Thyroid gland (tissue), 4 donors: ENCODE data around the gene ALDH2. TPM values are rescaled to one million over a fixed set of nuclear protein-coding genes. Genes with fewer than 3 reads are reported as not detected.
"Not testable (repeated sequence)": the region's sequence is repeated elsewhere in the genome, so short reads cannot be mapped to it uniquely, and the experiment has no call there.

Experiments used
- DNase-seq, 2 donors: peaks; one replicate each; pipeline ENCODE4 v3.0.0-alpha.2; 2019
- H3K27ac ChIP-seq, 3 donors: fragments of 200-600 bp; sonication (generic); 1 replicate in 2 of 3; 2 replicates in 1 of 3; pipeline ENCODE4 v1.5.1; 2016 to 2019; ENCODE audit warnings: mild to moderate bottlenecking in 1 of 3, moderate library complexity in 1 of 3
- H3K27me3 ChIP-seq: fragments of 200-600 bp; sonication (generic); one replicate; pipeline ENCODE4 v1.5.1; 2019
- H3K36me3 ChIP-seq, 2 donors: fragments of 200-600 bp; sonication (generic); one replicate each; pipeline ENCODE4 v1.5.1; 2016 to 2019
- H3K4me1 ChIP-seq, 2 donors: fragments of 200-600 bp; sonication (generic); one replicate each; pipeline ENCODE4 v1.5.1; 2017 to 2019
- H3K4me3 ChIP-seq, 3 donors: fragments of 200-600 bp; sonication (generic); replicated peaks in 1 of 3; 1 replicate in 2 of 3; 2 replicates in 1 of 3; pipeline ENCODE4 v1.5.1; 2016; ENCODE audit warnings: mild to moderate bottlenecking in 1 of 3
- H3K9me3 ChIP-seq: fragments of 200-600 bp; sonication (generic); one replicate; pipeline ENCODE4 v1.5.1; 2017
- POLR2A ChIP-seq, 2 donors: fragments of 450-650 bp; IDR thresholded peaks; one replicate each; pipeline ENCODE4 v1.6.1; 2017; ENCODE audit warnings: antibody characterized with exemption in 2 of 2, mild to moderate bottlenecking in 2 of 2, moderate library complexity in 1 of 2
- WGBS, 2 donors: methylation state at CpG; one replicate each; pipeline ENCODE4 v1.1.5; 2017; 5-methylcytosine and 5-hydroxymethylcytosine counted together
- intact Hi-C: fragments of 100-400 bp; cut with DNase I; formaldehyde crosslinking; loops from one replicate; pipeline ENCODE4 v1.15.1; 2023
- total RNA-seq, 4 donors: library from RNA; depleted of rRNA; stranded (reverse); fragments of >200 nt; gene quantifications; one replicate each; pipeline ENCODE4 v1.2.3, GENCODE V29; 2016
- TF ChIP-seq, protein P1 (sequence below), 6 experiments: fragments of 200-600 bp in 3 of 6; fragments of 450-650 bp in 3 of 6; sonication (generic) in 3 of 6; IDR thresholded peaks; one replicate each; pipeline ENCODE4 v1.5.1; 2016 to 2019; ENCODE audit warnings: antibody characterized with exemption in 6 of 6, mild to moderate bottlenecking in 2 of 6, inconsistent platforms in 1 of 6, moderate library complexity in 1 of 6

Gene ALDH2
- total RNA-seq, 4 donors from 2014 or later = 90.7 to 112 (median 97.8) TPM

DNA sequence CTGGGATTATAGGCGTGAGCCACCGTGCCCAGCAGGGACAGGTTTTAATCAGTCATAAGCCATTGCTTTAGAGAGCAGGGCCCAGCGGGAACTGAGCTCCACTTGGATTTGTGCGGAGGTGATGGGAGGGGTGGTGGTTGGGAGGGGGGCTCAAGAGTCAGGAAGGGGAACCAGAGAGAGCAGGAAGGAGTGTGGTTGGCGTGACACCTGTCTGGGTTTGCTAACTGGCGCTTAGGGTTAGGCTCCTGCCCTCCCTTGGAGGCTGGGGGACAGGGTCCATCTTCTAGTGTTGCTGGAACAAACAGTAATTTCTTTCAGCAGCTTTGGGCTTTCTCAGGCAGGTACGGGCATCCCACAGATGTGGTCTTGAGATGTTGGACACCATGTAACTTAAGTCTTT lies 7.5 kb upstream of the ALDH2 start:
- WGBS, 2 donors = 92 to 93% methylated on average over 7 of the region's 7 CpGs
- Histone ChIP-seq H3K27me3 (no peaks in the 10 kb centered on the region), H3K4me1 (peaks cover 15 to 19% of the 10 kb centered on the region in 2 donors), H3K4me3 (no peak overlapping the region), H3K36me3 (no peaks in the 10 kb centered on the region), H3K27ac (no peak overlapping the region), H3K9me3 (no peaks in the 10 kb centered on the region)
- no peak for DNase-seq
- TF ChIP-seq POLR2A (IDR thresholded peaks at IDR 0.05) = no peak
- TF ChIP-seq, protein P1, sequence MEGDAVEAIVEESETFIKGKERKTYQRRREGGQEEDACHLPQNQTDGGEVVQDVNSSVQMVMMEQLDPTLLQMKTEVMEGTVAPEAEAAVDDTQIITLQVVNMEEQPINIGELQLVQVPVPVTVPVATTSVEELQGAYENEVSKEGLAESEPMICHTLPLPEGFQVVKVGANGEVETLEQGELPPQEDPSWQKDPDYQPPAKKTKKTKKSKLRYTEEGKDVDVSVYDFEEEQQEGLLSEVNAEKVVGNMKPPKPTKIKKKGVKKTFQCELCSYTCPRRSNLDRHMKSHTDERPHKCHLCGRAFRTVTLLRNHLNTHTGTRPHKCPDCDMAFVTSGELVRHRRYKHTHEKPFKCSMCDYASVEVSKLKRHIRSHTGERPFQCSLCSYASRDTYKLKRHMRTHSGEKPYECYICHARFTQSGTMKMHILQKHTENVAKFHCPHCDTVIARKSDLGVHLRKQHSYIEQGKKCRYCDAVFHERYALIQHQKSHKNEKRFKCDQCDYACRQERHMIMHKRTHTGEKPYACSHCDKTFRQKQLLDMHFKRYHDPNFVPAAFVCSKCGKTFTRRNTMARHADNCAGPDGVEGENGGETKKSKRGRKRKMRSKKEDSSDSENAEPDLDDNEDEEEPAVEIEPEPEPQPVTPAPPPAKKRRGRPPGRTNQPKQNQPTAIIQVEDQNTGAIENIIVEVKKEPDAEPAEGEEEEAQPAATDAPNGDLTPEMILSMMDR (IDR thresholded peaks at IDR 0.05) = no peak
- intact Hi-C loops = no loop called here

DNA sequence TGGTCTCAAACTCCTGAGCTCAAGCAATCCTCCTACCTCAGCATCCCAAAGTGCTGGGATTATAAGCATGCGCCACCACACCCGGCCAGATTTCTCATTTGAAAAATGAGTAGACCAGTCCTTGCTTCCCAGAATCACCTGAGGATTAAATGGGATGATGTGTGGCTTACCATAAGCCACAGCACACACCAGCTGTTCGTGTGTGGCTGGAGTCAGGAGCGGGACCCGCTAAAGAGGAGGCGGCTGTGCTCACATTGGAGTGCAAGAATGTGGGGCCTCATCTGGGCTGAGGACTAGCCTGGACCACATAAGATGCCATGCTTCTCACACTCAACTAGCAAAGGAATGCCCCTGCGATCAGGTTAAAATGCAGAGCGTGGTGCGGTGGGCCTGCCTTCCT lies 6.7 kb upstream of the ALDH2 start:
- DNase-seq = no peak
- intact Hi-C loops = no loop called here
- TF ChIP-seq POLR2A (IDR thresholded peaks at IDR 0.05) = no peak
- TF ChIP-seq, protein P1 (IDR thresholded peaks at IDR 0.05) = no peak
- Histone ChIP-seq H3K27ac (no peak overlapping the region), H3K4me3 (no peak overlapping the region), H3K9me3 (no peaks in the 10 kb centered on the region), H3K27me3 (no peaks in the 10 kb centered on the region), H3K36me3 (no peaks in the 10 kb centered on the region), H3K4me1 (peaks cover 15 to 19% of the 10 kb centered on the region in 2 donors)
- WGBS, 2 donors = 81 to 97% methylated on average over 8 to 9 of the region's 9 CpGs

DNA sequence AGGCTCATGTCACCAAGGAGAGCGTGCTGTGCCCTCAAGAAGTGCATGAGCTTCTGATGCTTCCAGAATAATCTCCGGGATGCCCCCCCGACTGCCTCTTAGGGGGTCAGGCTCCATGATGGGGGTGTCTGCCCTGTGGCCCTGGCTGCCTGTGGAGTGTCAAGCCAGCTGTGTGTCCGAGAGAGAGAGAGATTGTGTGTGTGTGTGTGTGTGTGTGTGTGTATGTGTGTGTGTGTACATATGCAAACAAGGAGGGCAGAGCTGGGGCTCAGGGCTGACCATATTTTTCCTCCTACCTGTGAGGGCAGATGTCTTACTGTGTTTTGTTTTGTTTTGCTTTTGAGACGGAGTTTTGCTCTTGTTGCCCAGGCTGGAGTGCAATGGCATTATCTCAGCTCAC lies 5.6 kb upstream of the ALDH2 start:
- no peak for TF ChIP-seq POLR2A (IDR thresholded peaks at IDR 0.05)
- TF ChIP-seq, protein P1 (IDR thresholded peaks at IDR 0.05) = no peak
- no peak for DNase-seq
- peaks cover 15 to 19% of the 10 kb centered on the region in 2 donors for H3K4me1 ChIP-seq
- H3K27ac ChIP-seq = no peak overlapping the region
- no peaks in the 10 kb centered on the region for H3K36me3 ChIP-seq
- no peak overlapping the region for H3K4me3 ChIP-seq
- H3K27me3 ChIP-seq = no peaks in the 10 kb centered on the region
- intact Hi-C loops = no loop called here
- H3K9me3 ChIP-seq = no peaks in the 10 kb centered on the region
- WGBS, 2 donors = 84 to 89% methylated on average over 3 to 5 of the region's 5 CpGs

DNA sequence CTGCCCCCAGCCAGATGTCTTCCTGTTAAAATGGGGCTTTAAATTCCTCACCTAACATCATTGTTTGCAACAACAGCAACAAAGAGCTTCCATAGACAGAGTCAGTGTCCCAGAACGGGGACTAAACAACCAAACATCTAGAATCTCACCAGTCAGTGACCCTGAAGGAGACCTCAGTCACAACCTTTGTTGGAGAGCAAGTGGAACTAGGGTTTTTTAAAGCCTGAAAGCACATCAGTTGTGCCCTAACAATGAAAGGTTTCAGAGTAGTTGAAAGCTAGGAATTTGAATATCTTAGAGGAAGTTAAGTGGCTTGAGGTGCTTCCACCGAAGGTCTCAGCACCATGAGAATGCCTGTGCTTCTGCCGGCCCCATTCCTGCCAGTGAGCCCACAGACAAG lies 5.0 kb upstream of the ALDH2 start:
- H3K27ac ChIP-seq = no peak overlapping the region
- 36% methylated on average over 3 of the region's 3 CpGs for WGBS, 2 donors
- no peaks in the 10 kb centered on the region for H3K27me3 ChIP-seq

DNA sequence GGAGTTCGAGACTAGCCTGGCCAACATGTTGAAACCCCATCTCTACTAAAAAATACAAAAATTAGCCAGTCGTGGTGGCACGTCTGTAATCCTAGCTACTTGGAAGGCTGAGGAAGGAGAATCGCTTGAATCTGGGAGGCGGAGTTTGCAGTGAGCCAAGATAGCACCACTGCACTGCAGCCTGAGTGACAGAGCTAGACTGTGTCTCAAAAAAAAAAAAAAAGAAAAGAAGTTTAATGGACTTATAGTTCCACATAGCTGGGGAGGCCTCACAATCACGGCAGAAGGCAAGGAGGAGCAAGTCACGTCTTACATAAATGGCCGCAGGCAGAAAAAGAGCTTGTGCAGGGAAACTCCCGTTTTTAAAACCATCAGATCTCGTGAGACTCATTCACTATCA lies 3.2 kb upstream of the ALDH2 start:
- H3K27me3 ChIP-seq, intact Hi-C loops, DNase-seq, H3K36me3 ChIP-seq, H3K27ac ChIP-seq, H3K4me3 ChIP-seq, H3K9me3 ChIP-seq: not testable (repeated sequence)
- 75 to 77% methylated on average over 10 of the region's 10 CpGs for WGBS, 2 donors
- peaks cover 11 to 17% of the 10 kb centered on the region in 2 donors for H3K4me1 ChIP-seq

More for the DNA sequence above, 5.0 kb upstream of the ALDH2 start:
- no peaks in the 10 kb centered on the region for H3K9me3 ChIP-seq
- TF ChIP-seq, protein P1 (IDR thresholded peaks at IDR 0.05) = no peak
- no peak for TF ChIP-seq POLR2A (IDR thresholded peaks at IDR 0.05)
- no peaks in the 10 kb centered on the region for H3K36me3 ChIP-seq
- intact Hi-C loops = no loop called here
- DNase-seq = no peak
- no peak overlapping the region for H3K4me3 ChIP-seq
- peaks cover 15 to 24% of the 10 kb centered on the region in 2 donors for H3K4me1 ChIP-seq
